Measurements from ENCODE around the gene AP1M1.

AP1M1 gene

DNA sequence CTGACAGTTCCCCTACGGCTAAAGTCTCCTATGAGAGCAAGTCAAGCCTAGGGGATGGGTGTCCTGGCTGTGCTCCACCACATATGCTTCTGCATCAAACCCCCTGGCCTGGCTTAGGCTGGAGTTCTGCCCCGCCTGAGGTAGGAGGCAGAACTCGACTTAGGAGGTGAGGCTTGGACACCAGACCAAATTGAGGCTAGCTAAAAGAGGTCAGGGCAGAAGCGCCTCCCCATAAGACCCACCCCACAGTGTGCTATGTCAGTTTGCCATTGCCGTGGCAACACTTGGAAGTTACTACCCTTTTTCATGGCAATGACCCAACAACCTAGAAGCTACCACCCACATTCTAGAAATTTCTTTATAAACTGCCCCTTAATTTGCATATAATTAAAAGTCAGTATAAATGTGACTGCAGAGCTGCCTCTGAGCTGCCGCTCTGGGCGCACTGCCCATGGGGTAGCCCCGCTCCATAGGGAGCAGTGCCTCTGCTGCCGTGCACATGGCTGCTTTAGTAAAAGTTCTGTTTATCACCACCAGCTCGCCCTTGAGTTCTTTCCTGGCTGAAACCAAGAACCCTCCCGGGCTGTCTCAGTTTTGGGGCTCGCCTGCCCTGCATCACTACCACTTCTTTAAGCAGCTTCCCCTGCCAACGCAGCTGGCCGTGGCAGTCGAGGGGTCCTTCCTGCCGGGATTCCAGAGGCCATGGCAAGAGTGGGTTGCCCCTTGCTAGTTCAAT is 20.2 kb downstream of the AP1M1 start:
- no peaks in the 10 kb centered on the region for H3K4me1 ChIP-seq
- H3K9me3 ChIP-seq, result peaks cover 7% of the 10 kb centered on the region
- H3K36me3 ChIP-seq, result peaks cover 49% of the 10 kb centered on the region
- H3K4me3 ChIP-seq (ENCODE audit: low read depth, low read length), result no peak overlapping the region
- TF ChIP-seq, protein P1, sequence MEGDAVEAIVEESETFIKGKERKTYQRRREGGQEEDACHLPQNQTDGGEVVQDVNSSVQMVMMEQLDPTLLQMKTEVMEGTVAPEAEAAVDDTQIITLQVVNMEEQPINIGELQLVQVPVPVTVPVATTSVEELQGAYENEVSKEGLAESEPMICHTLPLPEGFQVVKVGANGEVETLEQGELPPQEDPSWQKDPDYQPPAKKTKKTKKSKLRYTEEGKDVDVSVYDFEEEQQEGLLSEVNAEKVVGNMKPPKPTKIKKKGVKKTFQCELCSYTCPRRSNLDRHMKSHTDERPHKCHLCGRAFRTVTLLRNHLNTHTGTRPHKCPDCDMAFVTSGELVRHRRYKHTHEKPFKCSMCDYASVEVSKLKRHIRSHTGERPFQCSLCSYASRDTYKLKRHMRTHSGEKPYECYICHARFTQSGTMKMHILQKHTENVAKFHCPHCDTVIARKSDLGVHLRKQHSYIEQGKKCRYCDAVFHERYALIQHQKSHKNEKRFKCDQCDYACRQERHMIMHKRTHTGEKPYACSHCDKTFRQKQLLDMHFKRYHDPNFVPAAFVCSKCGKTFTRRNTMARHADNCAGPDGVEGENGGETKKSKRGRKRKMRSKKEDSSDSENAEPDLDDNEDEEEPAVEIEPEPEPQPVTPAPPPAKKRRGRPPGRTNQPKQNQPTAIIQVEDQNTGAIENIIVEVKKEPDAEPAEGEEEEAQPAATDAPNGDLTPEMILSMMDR (IDR thresholded peaks at IDR 0.05; ENCODE audit: low read depth, low read length), result no peak
- no peaks in the 10 kb centered on the region for H3K27me3 ChIP-seq
- DNase-seq, result no peak

DNA sequence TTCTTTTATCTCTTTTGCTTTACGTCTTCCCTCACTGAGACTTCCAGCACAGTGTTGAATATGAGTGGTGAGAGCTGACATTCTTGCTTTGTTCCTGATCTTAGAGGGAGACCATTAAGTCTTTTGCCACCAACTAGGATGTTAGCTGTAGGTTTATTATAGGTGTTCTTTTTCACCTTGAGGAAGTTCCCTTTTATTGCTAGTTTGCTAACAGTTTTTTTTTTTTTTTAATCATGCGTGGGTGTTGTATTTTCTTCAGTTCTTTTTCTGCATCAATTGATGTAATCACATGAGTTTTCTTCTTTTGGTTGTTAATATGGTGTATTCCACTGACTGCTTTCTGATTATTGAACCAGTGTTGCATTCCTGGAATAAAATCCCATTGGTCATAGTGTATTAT is 21.1 kb downstream of the AP1M1 start:
- Histone ChIP-seq H3K4me3 (ENCODE audit: low read depth, low read length) (no peak overlapping the region), H3K27me3 (no peaks in the 10 kb centered on the region), H3K9me3 (peaks cover 7% of the 10 kb centered on the region), H3K4me1 (no peaks in the 10 kb centered on the region), H3K36me3 (peaks cover 54% of the 10 kb centered on the region)
- TF ChIP-seq, protein P1 (IDR thresholded peaks at IDR 0.05; ENCODE audit: low read depth, low read length), result no peak
- no peak for DNase-seq

DNA sequence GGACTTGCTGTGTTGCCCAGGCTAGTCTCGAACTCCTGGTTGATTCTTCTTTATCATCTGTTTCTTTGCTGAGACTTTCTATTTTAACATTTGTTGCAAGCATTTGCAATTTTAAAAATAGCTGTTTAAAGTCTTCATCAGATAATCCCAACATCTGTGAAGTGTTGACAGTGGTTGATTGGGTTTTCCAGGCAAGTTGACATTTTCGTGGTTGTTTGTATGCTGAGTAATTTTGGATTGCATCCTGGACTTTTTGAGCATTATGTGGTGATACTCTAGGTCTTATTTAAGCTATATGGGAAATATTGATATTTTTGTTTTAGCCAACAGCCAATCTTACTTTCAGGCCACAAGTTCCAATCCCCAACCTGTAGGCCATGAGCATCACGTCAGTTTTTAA is 25.1 kb downstream of the AP1M1 start:
- no peak for DNase-seq
- Histone ChIP-seq H3K36me3 (peaks cover 68% of the 10 kb centered on the region), H3K9me3 (peaks cover 7% of the 10 kb centered on the region)

DNA sequence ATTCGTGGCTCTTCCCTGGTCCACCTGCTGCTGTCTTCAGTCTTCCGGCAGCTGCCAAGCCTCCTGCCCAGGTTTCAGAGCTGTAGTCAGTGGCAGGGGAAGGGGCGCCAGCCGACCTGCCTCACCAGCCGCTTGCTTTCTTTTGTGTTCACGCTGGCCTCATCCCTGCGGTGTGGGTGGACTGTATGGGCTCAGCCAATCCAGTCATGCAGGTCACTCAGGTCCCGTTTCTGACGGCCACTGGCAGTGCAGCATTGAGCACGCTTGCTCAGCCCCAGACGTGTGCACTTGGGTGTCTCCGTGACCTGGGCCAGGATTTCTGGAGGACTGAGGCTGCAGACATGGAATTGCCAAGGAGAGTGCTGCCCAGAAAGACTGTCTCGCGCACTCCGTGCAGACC is 26.0 kb downstream of the AP1M1 start:
- no peak for DNase-seq
- Histone ChIP-seq H3K4me3 (ENCODE audit: low read depth, low read length) (no peak overlapping the region), H3K36me3 (peaks cover 70% of the 10 kb centered on the region), H3K9me3 (peaks cover 7% of the 10 kb centered on the region), H3K27me3 (no peaks in the 10 kb centered on the region), H3K4me1 (no peaks in the 10 kb centered on the region)
- TF ChIP-seq, protein P1 (IDR thresholded peaks at IDR 0.05; ENCODE audit: low read depth, low read length), result no peak

More for the DNA sequence above, 25.1 kb downstream of the AP1M1 start:
- H3K4me1 ChIP-seq, result no peaks in the 10 kb centered on the region
- no peak overlapping the region for H3K4me3 ChIP-seq (ENCODE audit: low read depth, low read length)
- TF ChIP-seq, protein P1 (IDR thresholded peaks at IDR 0.05; ENCODE audit: low read depth, low read length), result no peak
- no peaks in the 10 kb centered on the region for H3K27me3 ChIP-seq

DNA sequence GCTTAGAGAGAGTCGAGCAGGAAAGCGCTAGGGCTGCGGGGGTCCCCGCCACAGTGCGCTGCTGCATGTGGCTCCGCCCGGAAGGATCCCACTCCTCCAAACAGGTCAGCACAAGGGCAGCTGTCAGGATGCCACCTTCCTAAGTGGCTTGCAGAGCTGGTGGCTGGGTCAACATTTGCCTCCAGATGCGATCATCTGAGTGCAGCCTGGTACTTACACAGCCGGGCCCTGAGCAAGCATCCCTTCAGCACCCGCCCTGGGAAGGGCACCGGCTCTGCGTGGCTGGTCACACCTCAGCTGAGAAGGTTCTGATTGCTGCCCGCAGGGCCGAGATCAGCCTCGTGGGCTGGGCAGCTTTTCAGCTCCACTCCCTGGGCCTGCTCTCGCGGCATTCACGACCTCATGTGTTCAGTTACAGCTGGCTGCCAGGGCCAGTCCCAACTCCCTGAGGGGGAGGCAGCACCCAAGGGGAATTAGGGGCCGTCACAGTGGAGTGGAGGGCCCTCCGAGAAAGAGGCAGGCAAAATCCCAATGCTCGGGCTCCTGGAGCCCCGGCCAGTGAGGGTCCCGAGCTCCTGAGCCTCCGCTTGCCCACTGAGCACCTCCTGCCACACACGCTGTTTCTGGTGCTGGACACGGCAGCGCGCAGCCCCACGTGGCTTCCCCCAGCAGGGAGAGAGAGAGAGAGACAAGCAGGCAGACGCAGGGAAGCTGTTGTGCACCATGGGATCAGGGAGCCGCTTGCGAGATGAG is 26.8 kb downstream of the AP1M1 start:
- peaks cover 75% of the 10 kb centered on the region for H3K36me3 ChIP-seq
- H3K4me3 ChIP-seq (ENCODE audit: low read depth, low read length), result no peak overlapping the region
- H3K4me1 ChIP-seq, result no peaks in the 10 kb centered on the region
- H3K9me3 ChIP-seq, result peaks cover 7% of the 10 kb centered on the region
- TF ChIP-seq, protein P1 (IDR thresholded peaks at IDR 0.05; ENCODE audit: low read depth, low read length), result no peak
- no peaks in the 10 kb centered on the region for H3K27me3 ChIP-seq
- DNase-seq, result no peak

Data from BE2C (cell line).